Smooth muscle cell (in vitro differentiated cells): ENCODE data around the gene ALDH1L2. TPM values are rescaled to one million over a fixed set of nuclear protein-coding genes. Genes with fewer than 3 reads are reported as not detected.

Source experiments
- DNase-seq: peaks from one replicate; lab custom pipeline; 2025; ENCODE audit not compliant: unreplicated experiment; lab: John Stamatoyannopoulos, UW
- H2AFZ ChIP-seq: fragments of 200-600 bp; sonication (generic); 2 replicates; pipeline ENCODE4 v1.6.0; 2016; ENCODE audit warnings: antibody characterized with exemption, low read depth, mild to moderate bottlenecking
- H3F3A ChIP-seq: fragments of 200-600 bp; sonication (generic); 2 replicates; pipeline ENCODE4 v1.6.0; 2017; ENCODE audit warnings: antibody characterized with exemption, low read depth
- H3K27ac ChIP-seq: fragments of 200-600 bp; sonication (generic); 2 replicates; pipeline ENCODE4 v1.5.1; 2016; ENCODE audit warnings: low read depth, mild to moderate bottlenecking
- H3K27me3 ChIP-seq: fragments of 200-600 bp; sonication (generic); 2 replicates; pipeline ENCODE4 v1.6.1; 2016; ENCODE audit warnings: low read depth, mild to moderate bottlenecking
- H3K36me3 ChIP-seq: fragments of 200-600 bp; sonication (generic); 2 replicates; pipeline ENCODE4 v1.5.1; 2016; ENCODE audit warnings: low read depth
- H3K4me1 ChIP-seq: fragments of 200-600 bp; sonication (generic); 2 replicates; pipeline ENCODE4 v1.5.1; 2016; ENCODE audit warnings: low read depth
- H3K4me2 ChIP-seq: fragments of 200-600 bp; sonication (generic); 2 replicates; pipeline ENCODE4 v1.6.0; 2016; ENCODE audit warnings: mild to moderate bottlenecking
- H3K4me3 ChIP-seq: fragments of 200-600 bp; sonication (generic); 2 replicates; pipeline ENCODE4 v1.5.1; 2016; ENCODE audit warnings: mild to moderate bottlenecking
- H3K79me2 ChIP-seq: fragments of 200-600 bp; sonication (generic); 2 replicates; pipeline ENCODE4 v1.6.0; 2016; ENCODE audit warnings: low read depth, mild to moderate bottlenecking
- H3K9ac ChIP-seq: fragments of 200-600 bp; sonication (generic); 2 replicates; pipeline ENCODE4 v1.6.0; 2016; ENCODE audit warnings: low read depth
- H3K9me3 ChIP-seq: fragments of 200-600 bp; sonication (generic); replicated peaks from 2 replicates; pipeline ENCODE4 v1.5.1; 2016; ENCODE audit warnings: low read depth
- H4K20me1 ChIP-seq: fragments of 200-600 bp; sonication (generic); 2 replicates; pipeline ENCODE4 v1.6.0; 2016; ENCODE audit warnings: low read depth
- CTCF ChIP-seq: fragments of 200-600 bp; sonication (generic); IDR thresholded peaks from 2 replicates; pipeline ENCODE4 v1.5.1; 2017; ENCODE audit warnings: borderline replicate concordance, mild to moderate bottlenecking, antibody characterized with exemption; ENCODE audit not compliant: insufficient read depth, poor library complexity, severe bottlenecking
- WGBS: methylation state at CpG from one replicate; pipeline ENCODE4 v1.1.7; 2016; ENCODE audit warnings: low lambda C conversion rate; 5-methylcytosine and 5-hydroxymethylcytosine counted together
- polyA plus RNA-seq: library from polyadenylated mRNA; unstranded; fragments of >200 nt; fragmentation: Nextera tagmentation; extraction: Ambion mirVana; gene quantifications from 2 replicates; pipeline ENCODE4 v1.2.1, GENCODE V29; 2016
- total RNA-seq: library from RNA; depleted of rRNA; stranded (reverse); fragments of >200 nt; gene quantifications from 2 replicates; pipeline ENCODE4 v1.2.3, GENCODE V29; 2014

Gene ALDH1L2
- total and polyA plus RNA-seq, 2 experiments from 2014 or later = 25.3 to 28.1 TPM

DNA sequence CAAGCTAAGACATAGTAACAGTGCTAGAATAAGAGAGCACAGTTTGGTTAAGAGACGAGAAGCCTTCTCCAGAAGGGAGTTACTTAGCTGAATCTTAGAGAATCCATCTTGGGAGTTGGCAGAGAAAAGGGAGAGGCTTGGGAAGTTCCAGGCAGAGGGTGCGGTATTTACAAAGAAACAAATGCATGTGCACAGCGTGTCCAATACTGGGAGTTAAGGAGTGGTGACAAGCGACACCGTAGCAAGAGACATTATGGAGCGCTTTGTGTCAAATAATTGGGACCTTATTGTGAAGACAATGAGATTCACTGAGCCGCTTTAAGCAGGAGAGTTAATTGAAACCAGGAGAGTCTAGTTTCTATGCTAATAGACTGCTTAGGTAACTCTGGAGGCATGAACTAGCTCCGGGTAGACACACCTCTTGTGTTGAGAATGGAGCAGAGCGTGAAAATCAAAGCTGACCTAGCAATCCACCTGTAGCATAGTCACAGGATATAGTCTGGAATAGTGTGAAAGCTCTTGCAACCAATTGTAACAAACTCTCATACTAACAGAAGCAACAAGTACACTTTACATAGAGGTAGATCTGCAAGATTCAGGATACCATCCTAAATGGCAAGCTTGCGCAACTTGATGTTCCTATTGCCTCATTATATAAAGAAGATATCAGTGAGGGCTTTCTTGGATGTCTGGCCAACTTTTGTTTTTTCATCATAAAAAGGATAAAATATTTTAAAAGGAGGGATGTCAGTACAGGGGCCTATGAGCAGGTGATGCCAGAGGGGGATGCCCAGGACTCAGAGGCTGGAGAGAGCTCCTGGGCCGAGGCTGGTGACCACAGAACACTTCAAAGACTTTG is 5.3 kb downstream of the ALDH1L2 start:
- no peak for TF ChIP-seq CTCF
- Histone ChIP-seq H2AFZ (no peak overlapping the region), H3K36me3 (no peaks in the 10 kb centered on the region), H3K79me2 (peaks cover 65% of the 10 kb centered on the region), H3K4me2 (no peak overlapping the region), H4K20me1 (peaks cover 27% of the 10 kb centered on the region), H3F3A (no peaks in the 10 kb centered on the region), H3K9ac (no peak overlapping the region), H3K4me3 (no peak overlapping the region), H3K9me3 (no peaks in the 10 kb centered on the region), H3K4me1 (no peaks in the 10 kb centered on the region), H3K27me3 (no peaks in the 10 kb centered on the region), H3K27ac (no peak overlapping the region)
- 86% methylated on average over 11 of the region's 11 CpGs for WGBS
- DNase-seq = no peak

DNA sequence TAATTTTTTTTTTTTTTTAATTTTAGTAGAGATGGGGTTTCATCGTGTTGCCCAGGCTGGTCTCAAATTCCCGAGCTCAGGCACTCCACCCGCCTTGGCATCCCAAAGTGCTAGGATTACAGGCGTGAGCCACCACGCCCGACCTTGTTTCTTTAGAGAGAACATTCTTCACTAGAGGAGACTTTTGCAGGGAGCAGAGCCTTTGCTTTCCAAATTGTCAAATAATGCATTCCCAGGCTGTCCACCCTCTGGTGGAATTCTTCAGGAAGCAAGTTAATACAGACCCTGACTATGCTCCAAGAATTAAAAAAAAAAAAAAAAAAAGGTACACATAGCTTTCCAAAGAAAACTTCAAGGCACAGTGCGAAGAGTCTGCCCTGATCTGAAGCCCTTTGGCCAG is 6.8 kb downstream of the ALDH1L2 start:
- Histone ChIP-seq H3K27me3 (no peaks in the 10 kb centered on the region), H3K79me2 (peaks cover 58% of the 10 kb centered on the region), H4K20me1 (peaks cover 36% of the 10 kb centered on the region), H3K4me2 (no peak overlapping the region), H3K9me3 (no peaks in the 10 kb centered on the region), H2AFZ (no peak overlapping the region), H3K27ac (no peak overlapping the region), H3K4me3 (no peak overlapping the region), H3F3A (no peaks in the 10 kb centered on the region), H3K9ac (no peak overlapping the region), H3K36me3 (no peaks in the 10 kb centered on the region), H3K4me1 (no peaks in the 10 kb centered on the region)
- 100% methylated on average over 7 of the region's 7 CpGs for WGBS
- DNase-seq = no peak
- no peak for TF ChIP-seq CTCF

GRCh38 chr12:105076913-105077312 is 7.3 kb downstream of the ALDH1L2 start:
- 95% methylated on average over 3 of the region's 3 CpGs for WGBS
- TF ChIP-seq CTCF = no peak
- Histone ChIP-seq H3K36me3 (no peaks in the 10 kb centered on the region), H3K4me2 (no peak overlapping the region), H3K9ac (no peak overlapping the region), H3K79me2 (peaks cover 53% of the 10 kb centered on the region), H3K27me3 (no peaks in the 10 kb centered on the region), H3K4me1 (no peaks in the 10 kb centered on the region), H2AFZ (no peak overlapping the region), H3K27ac (peak overlapping the region; percentile 3), H3K4me3 (no peak overlapping the region), H4K20me1 (peaks cover 36% of the 10 kb centered on the region), H3K9me3 (no peaks in the 10 kb centered on the region), H3F3A (no peaks in the 10 kb centered on the region)
- no peak for DNase-seq

- Histone ChIP-seq H3K27ac (peak overlapping the region; percentile 3), H4K20me1 (peaks cover 39% of the 10 kb centered on the region), H3K4me3 (no peak overlapping the region), H3K9ac (no peak overlapping the region), H3K36me3 (no peaks in the 10 kb centered on the region), H3K4me2 (peak overlapping the region; percentile 21), H2AFZ (no peak overlapping the region), H3K4me1 (no peaks in the 10 kb centered on the region), H3K27me3 (no peaks in the 10 kb centered on the region), H3K9me3 (no peaks in the 10 kb centered on the region), H3F3A (no peaks in the 10 kb centered on the region), H3K79me2 (peaks cover 44% of the 10 kb centered on the region)
- DNase-seq = no peak
- 53% methylated on average over 1 of the region's 1 CpG for WGBS
- no peak for TF ChIP-seq CTCF
Observed at GRCh38 chr12:105076098-105076497, 8.2 kb downstream of the ALDH1L2 start.
